Osteocyte (in vitro differentiated cells): ENCODE results near the gene CASP3. TPM values are rescaled to one million over a fixed set of nuclear protein-coding genes. Genes with fewer than 3 reads are reported as not detected.

ENCODE experiments used
- DNase-seq: peaks from one replicate; pipeline ENCODE4 v3.0.0; 2021; ENCODE audit warnings: mixed read lengths; ENCODE audit not compliant: unreplicated experiment; ENCODE audit errors: extremely low spot score
- H3K27ac Mint-ChIP-seq: one replicate; pipeline ENCODE4 v1.8.0; 2021; ENCODE audit warnings: mild to moderate bottlenecking, mixed read lengths; ENCODE audit not compliant: unreplicated experiment
- H3K27me3 Mint-ChIP-seq: one replicate; pipeline ENCODE4 v1.8.0; 2021; ENCODE audit warnings: mixed read lengths; ENCODE audit not compliant: unreplicated experiment
- H3K36me3 Mint-ChIP-seq: one replicate; pipeline ENCODE4 v1.8.0; 2021; ENCODE audit warnings: mixed read lengths; ENCODE audit not compliant: unreplicated experiment
- H3K4me1 Mint-ChIP-seq: one replicate; pipeline ENCODE4 v1.8.0; 2021; ENCODE audit warnings: mixed read lengths; ENCODE audit not compliant: unreplicated experiment
- H3K4me3 Mint-ChIP-seq: one replicate; pipeline ENCODE4 v1.8.0; 2021; ENCODE audit warnings: mild to moderate bottlenecking, moderate library complexity, mixed read lengths; ENCODE audit not compliant: unreplicated experiment
- H3K9me3 Mint-ChIP-seq: one replicate; pipeline ENCODE4 v1.8.0; 2021; ENCODE audit warnings: mixed read lengths; ENCODE audit not compliant: unreplicated experiment
- CTCF ChIP-seq: fragments of 200-600 bp; sonication (generic); IDR thresholded peaks from 2 replicates; pipeline ENCODE4 v1.5.0; 2021; ENCODE audit warnings: antibody characterized with exemption, mild to moderate bottlenecking, moderate library complexity
- total RNA-seq: library from RNA; stranded (reverse); gene quantifications from 2 replicates; pipeline ENCODE4 v1.2.1, GENCODE V29; 2021

Gene CASP3
- total RNA-seq, 1 donor from 2014 or later: 28.2 TPM

- Mint-ChIP-seq H3K27me3 (no peaks in the 10 kb centered on the region), H3K9me3 (no peaks in the 10 kb centered on the region), H3K4me1 (no peaks in the 10 kb centered on the region), H3K4me3 (no peak overlapping the region), H3K27ac (no peak overlapping the region), H3K36me3 (peaks cover 13% of the 10 kb centered on the region)
- TF ChIP-seq CTCF: no peak
- no peak for DNase-seq
Measured at GRCh38 chr4:184681916-184682315, 32.7 kb upstream of the CASP3 start.

GRCh38 chr4:184680698-184681097, 31.5 kb upstream of the CASP3 start:
- Mint-ChIP-seq H3K9me3 (no peaks in the 10 kb centered on the region), H3K4me3 (no peak overlapping the region), H3K36me3 (peaks cover 9% of the 10 kb centered on the region), H3K27ac (no peak overlapping the region), H3K4me1 (no peaks in the 10 kb centered on the region), H3K27me3 (no peaks in the 10 kb centered on the region)
- no peak for TF ChIP-seq CTCF
- no peak for DNase-seq

GRCh38 chr4:184675821-184676492, 26.7 kb upstream of the CASP3 start:
- no peak for DNase-seq
- no peak overlapping the region for H3K4me3 Mint-ChIP-seq
- peaks cover 14% of the 10 kb centered on the region for H3K36me3 Mint-ChIP-seq
- H3K27ac Mint-ChIP-seq: no peak overlapping the region
- TF ChIP-seq CTCF: no peak
- no peaks in the 10 kb centered on the region for H3K27me3 Mint-ChIP-seq
- no peaks in the 10 kb centered on the region for H3K4me1 Mint-ChIP-seq
- H3K9me3 Mint-ChIP-seq: no peaks in the 10 kb centered on the region

- no peak overlapping the region for H3K4me3 Mint-ChIP-seq
- peaks cover 14% of the 10 kb centered on the region for H3K36me3 Mint-ChIP-seq
- H3K27ac Mint-ChIP-seq: no peak overlapping the region
- H3K27me3 Mint-ChIP-seq: no peaks in the 10 kb centered on the region
- no peaks in the 10 kb centered on the region for H3K4me1 Mint-ChIP-seq
- no peak for TF ChIP-seq CTCF
- DNase-seq: no peak
- H3K9me3 Mint-ChIP-seq: no peaks in the 10 kb centered on the region
Measured at GRCh38 chr4:184675018-184675417, 25.8 kb upstream of the CASP3 start.

GRCh38 chr4:184674011-184674410, 24.8 kb upstream of the CASP3 start:
- TF ChIP-seq CTCF: no peak

More at GRCh38 chr4:184674011-184674410, 24.8 kb upstream of the CASP3 start:
- Mint-ChIP-seq H3K27ac (no peak overlapping the region), H3K36me3 (peaks cover 17% of the 10 kb centered on the region), H3K4me1 (no peaks in the 10 kb centered on the region), H3K4me3 (no peak overlapping the region), H3K9me3 (no peaks in the 10 kb centered on the region), H3K27me3 (no peaks in the 10 kb centered on the region)
- no peak for DNase-seq
